Mesendoderm (in vitro differentiated cells): Measurements from ENCODE around the gene FAM229A.

ENCODE experiments used
- DNase-seq: peaks from one replicate; pipeline ENCODE4 v3.0.0; 2013
- H2AK5ac ChIP-seq: 2 replicates; pipeline ENCODE4 v1.6.1; 2013; ENCODE audit warnings: low read length, inconsistent platforms
- H2BK120ac ChIP-seq: 2 replicates; pipeline ENCODE4 v1.6.1; 2013; ENCODE audit warnings: low read depth, mild to moderate bottlenecking, low read length, moderate library complexity, mixed read lengths
- H2BK15ac ChIP-seq: replicated peaks from 2 replicates; pipeline ENCODE4 v1.6.1; 2013; ENCODE audit warnings: low read depth, mild to moderate bottlenecking, moderate library complexity
- H2BK5ac ChIP-seq: 2 replicates; pipeline ENCODE4 v1.6.1; 2013; ENCODE audit warnings: low read length, inconsistent platforms
- H3K18ac ChIP-seq: 2 replicates; pipeline ENCODE4 v1.6.1; 2013; ENCODE audit warnings: mild to moderate bottlenecking, low read length, mixed read lengths
- H3K23ac ChIP-seq: one replicate; pipeline ENCODE4 v1.6.1; 2013; ENCODE audit warnings: low read length
- H3K27ac ChIP-seq: 2 replicates; pipeline ENCODE4 v1.5.1; 2013; ENCODE audit warnings: low read depth, mild to moderate bottlenecking, inconsistent platforms, low read length, moderate library complexity
- H3K27me3 ChIP-seq: 2 replicates; pipeline ENCODE4 v1.6.1; 2013; ENCODE audit warnings: low read length, control low read depth, mild to moderate bottlenecking, inconsistent platforms; ENCODE audit not compliant: insufficient read depth, poor library complexity
- H3K36me3 ChIP-seq: 2 replicates; pipeline ENCODE4 v1.6.1; 2013; ENCODE audit warnings: low read length, inconsistent platforms; ENCODE audit not compliant: control insufficient read depth, insufficient read depth
- H3K4ac ChIP-seq: one replicate; pipeline ENCODE4 v1.6.1; 2013; ENCODE audit warnings: low read depth, mild to moderate bottlenecking, low read length, moderate library complexity
- H3K4me1 ChIP-seq: 2 replicates; pipeline ENCODE4 v1.6.1; 2013; ENCODE audit warnings: low read depth, low read length, inconsistent platforms; ENCODE audit not compliant: control insufficient read depth
- H3K4me2 ChIP-seq: 2 replicates; pipeline ENCODE4 v1.6.1; 2013; ENCODE audit warnings: low read length
- H3K4me3 ChIP-seq: 2 replicates; pipeline ENCODE4 v1.5.1; 2013; ENCODE audit warnings: mild to moderate bottlenecking, low read length
- H3K56ac ChIP-seq: one replicate; pipeline ENCODE4 v1.6.1; 2013; ENCODE audit warnings: low read length
- H3K79me1 ChIP-seq: 2 replicates; pipeline ENCODE4 v1.6.1; 2013; ENCODE audit warnings: low read length, inconsistent platforms
- H3K79me2 ChIP-seq: 2 replicates; pipeline ENCODE4 v1.6.1; 2013; ENCODE audit warnings: mild to moderate bottlenecking, low read length; ENCODE audit not compliant: control insufficient read depth, insufficient read depth
- H3K9ac ChIP-seq: 2 replicates; pipeline ENCODE4 v1.6.1; 2013; ENCODE audit warnings: low read length, inconsistent platforms
- H4K5ac ChIP-seq: one replicate; pipeline ENCODE4 v1.6.1; 2013; ENCODE audit warnings: low read length
- H4K8ac ChIP-seq: one replicate; pipeline ENCODE4 v1.6.1; 2013; ENCODE audit warnings: low read depth, mild to moderate bottlenecking, control low read depth, low read length, moderate library complexity
- whole genome bisulfite sequencing: extraction: QIAGEN DNeasy Blood & Tissue Kit; methylation state at CpG from one replicate; pipeline ENCODE4 v1.1.7; 2013; ENCODE audit warnings: low lambda C conversion rate, missing lambda C conversion rate; ENCODE audit not compliant: insufficient coverage; ENCODE audit errors: extremely low coverage; 5-methylcytosine and 5-hydroxymethylcytosine counted together

The FAM229A gene

DNA sequence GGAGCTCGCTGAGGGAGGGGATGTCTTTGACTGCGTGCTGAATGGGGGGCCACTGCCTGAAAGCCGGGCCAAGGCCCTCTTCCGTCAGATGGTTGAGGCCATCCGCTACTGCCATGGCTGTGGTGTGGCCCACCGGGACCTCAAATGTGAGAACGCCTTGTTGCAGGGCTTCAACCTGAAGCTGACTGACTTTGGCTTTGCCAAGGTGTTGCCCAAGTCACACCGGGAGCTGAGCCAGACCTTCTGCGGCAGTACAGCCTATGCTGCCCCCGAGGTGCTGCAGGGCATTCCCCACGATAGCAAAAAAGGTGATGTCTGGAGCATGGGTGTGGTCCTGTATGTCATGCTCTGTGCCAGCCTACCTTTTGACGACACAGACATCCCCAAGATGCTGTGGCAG is 1.4 kb upstream of the FAM229A start:
- H3K4ac ChIP-seq, result no peak overlapping the region
- DNase-seq, result no peak
- H3K4me3 ChIP-seq, result no peak overlapping the region
- no peaks in the 10 kb centered on the region for H3K27me3 ChIP-seq
- H4K5ac ChIP-seq, result no peak overlapping the region
- no peaks in the 10 kb centered on the region for H3K79me1 ChIP-seq
- no peak overlapping the region for H2BK15ac ChIP-seq
- H2BK120ac ChIP-seq, result no peak overlapping the region
- H3K23ac ChIP-seq, result no peak overlapping the region
- H2BK5ac ChIP-seq, result no peak overlapping the region
- H3K9ac ChIP-seq, result no peak overlapping the region
- no peak overlapping the region for H3K27ac ChIP-seq
- WGBS, result no CpG with 5 or more reads among the region's 12 CpGs
- no peak overlapping the region for H4K8ac ChIP-seq
- no peak overlapping the region for H2AK5ac ChIP-seq
- no peak overlapping the region for H3K18ac ChIP-seq
- no peaks in the 10 kb centered on the region for H3K79me2 ChIP-seq
- no peak overlapping the region for H3K4me2 ChIP-seq
- H3K36me3 ChIP-seq, result peaks cover 23% of the 10 kb centered on the region
- peaks cover 1% of the 10 kb centered on the region for H3K4me1 ChIP-seq
- H3K56ac ChIP-seq, result no peak overlapping the region

DNA sequence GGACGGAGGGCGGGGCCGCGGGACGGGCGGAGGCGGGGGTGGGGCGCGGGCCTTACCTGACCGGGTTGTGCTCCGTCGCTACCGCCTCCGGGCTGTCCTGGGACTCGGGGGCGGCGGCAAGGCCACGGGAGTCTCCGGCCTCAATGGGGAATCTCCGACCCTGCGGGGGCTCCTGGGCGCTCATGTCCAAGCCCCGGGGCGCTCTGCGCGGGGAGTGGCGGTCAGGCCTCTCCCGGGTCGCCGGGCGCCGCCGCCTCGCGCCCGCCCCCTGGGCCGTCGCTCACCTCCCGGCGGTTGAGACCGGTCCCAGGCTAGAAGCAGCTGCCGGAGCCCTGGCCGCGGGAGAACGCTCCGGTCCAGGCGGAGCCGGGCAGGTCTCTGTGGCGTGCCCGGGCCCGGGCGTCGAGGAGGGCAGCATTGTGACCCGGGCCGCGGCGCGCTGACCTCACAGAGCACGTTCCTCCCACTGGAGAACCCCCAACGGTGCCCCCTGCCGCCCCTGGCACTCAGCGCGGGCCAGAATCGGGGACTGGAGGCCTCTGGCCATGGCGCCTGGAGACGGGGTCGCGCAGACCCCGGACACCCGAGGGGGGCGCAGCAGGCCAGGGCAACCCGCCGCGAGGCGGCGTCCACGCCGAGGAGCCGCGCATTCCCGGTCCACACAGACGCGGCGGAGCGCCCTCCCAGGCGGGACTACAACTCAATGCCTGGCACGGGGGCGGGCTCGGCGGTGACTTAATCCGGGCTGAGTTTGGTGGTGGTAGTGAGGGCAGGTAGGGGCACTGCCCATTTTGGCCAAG is 411 bp downstream of the FAM229A start:
- H3K4me1 ChIP-seq, result peaks cover 1% of the 10 kb centered on the region
- H2BK15ac ChIP-seq, result no peak overlapping the region

DNA sequence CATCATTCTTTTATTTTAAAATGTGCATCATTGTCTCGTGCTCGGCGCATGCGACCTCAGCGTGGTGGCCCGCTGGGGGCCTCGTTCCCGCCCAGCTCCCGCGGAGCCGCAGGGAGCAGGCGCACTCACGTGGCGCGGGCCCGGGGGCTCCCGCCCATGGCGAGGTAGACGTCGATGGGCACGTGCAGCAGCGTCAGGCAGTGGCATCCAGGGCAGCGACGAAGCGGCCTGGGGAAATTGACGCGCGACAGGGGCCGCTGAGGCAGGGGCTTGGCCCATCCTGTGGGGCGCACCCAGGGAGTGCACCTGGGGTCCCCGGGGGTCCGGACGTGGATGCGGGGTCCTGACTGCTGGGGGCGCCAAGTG is 994 bp downstream of the FAM229A start:
- no peak overlapping the region for H4K5ac ChIP-seq
- DNase-seq, result peak; percentile 20
- no peaks in the 10 kb centered on the region for H3K79me2 ChIP-seq
- H3K4me1 ChIP-seq, result peaks cover 1% of the 10 kb centered on the region
- peaks cover 10% of the 10 kb centered on the region for H3K36me3 ChIP-seq
- H2BK15ac ChIP-seq, result no peak overlapping the region
- H3K18ac ChIP-seq, result no peak overlapping the region
- no peak overlapping the region for H3K4me3 ChIP-seq
- H2AK5ac ChIP-seq, result no peak overlapping the region
- peak overlapping the region; percentile 24 for H3K23ac ChIP-seq
- no peak overlapping the region for H3K4ac ChIP-seq
- H3K4me2 ChIP-seq, result no peak overlapping the region
- no peak overlapping the region for H3K9ac ChIP-seq
- H3K56ac ChIP-seq, result peak overlapping the region; percentile 70
- H4K8ac ChIP-seq, result no peak overlapping the region
- H2BK120ac ChIP-seq, result no peak overlapping the region
- H3K27ac ChIP-seq, result no peak overlapping the region
- H2BK5ac ChIP-seq, result no peak overlapping the region
- H3K79me1 ChIP-seq, result no peaks in the 10 kb centered on the region
- no CpG with 5 or more reads among the region's 35 CpGs for WGBS
- no peaks in the 10 kb centered on the region for H3K27me3 ChIP-seq

More for the DNA sequence above, 411 bp downstream of the FAM229A start:
- Histone ChIP-seq H3K27me3 (no peaks in the 10 kb centered on the region), H3K79me2 (no peaks in the 10 kb centered on the region), H3K4me2 (peak overlapping the region; percentile 7), H3K56ac (peak overlapping the region; percentile 70), H3K79me1 (no peaks in the 10 kb centered on the region), H3K23ac (no peak overlapping the region), H3K36me3 (peaks cover 15% of the 10 kb centered on the region), H3K4ac (no peak overlapping the region), H4K8ac (no peak overlapping the region), H3K18ac (no peak overlapping the region), H4K5ac (no peak overlapping the region), H3K9ac (peak overlapping the region; percentile 68), H2AK5ac (no peak overlapping the region), H2BK5ac (no peak overlapping the region), H3K27ac (no peak overlapping the region), H2BK120ac (no peak overlapping the region), H3K4me3 (no peak overlapping the region)
- WGBS, result no CpG with 5 or more reads among the region's 91 CpGs
- DNase-seq, result peak; percentile 57

DNA sequence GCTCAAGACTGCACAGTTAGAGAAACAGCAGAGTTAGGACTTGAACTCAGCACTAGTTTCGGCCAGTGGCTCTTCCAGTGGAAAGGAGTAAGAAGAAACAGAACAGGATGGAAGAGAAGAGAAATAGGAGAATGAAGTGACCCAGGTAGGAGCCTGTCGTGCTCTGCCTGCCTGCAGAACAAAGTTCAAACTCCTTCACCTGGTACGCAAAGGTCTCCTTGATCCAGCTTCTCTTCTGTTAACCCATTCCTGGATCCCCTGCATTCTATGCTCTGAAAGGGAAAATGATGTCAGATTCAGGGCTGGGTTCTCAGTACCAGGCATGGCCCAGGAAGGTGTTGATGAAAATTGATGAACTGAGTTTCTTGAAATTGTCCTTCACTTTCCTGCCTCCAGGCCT is 3.9 kb downstream of the FAM229A start:
- H3K79me2 ChIP-seq, result no peaks in the 10 kb centered on the region
- H3K23ac ChIP-seq, result no peak overlapping the region
- no peak for DNase-seq
- no peak overlapping the region for H3K4ac ChIP-seq
- no peaks in the 10 kb centered on the region for H3K79me1 ChIP-seq
- WGBS, result no CpG with 5 or more reads among the region's 3 CpGs
- no peak overlapping the region for H2BK15ac ChIP-seq
- H3K18ac ChIP-seq, result no peak overlapping the region
- H3K56ac ChIP-seq, result no peak overlapping the region
- H4K8ac ChIP-seq, result no peak overlapping the region
- no peak overlapping the region for H3K27ac ChIP-seq
- H3K36me3 ChIP-seq, result no peaks in the 10 kb centered on the region
- no peak overlapping the region for H4K5ac ChIP-seq
- no peak overlapping the region for H2BK5ac ChIP-seq
- no peak overlapping the region for H3K4me2 ChIP-seq
- no peak overlapping the region for H2AK5ac ChIP-seq
- no peak overlapping the region for H3K4me3 ChIP-seq
- H3K4me1 ChIP-seq, result peaks cover 1% of the 10 kb centered on the region
- H2BK120ac ChIP-seq, result no peak overlapping the region
- no peaks in the 10 kb centered on the region for H3K27me3 ChIP-seq
- H3K9ac ChIP-seq, result no peak overlapping the region

DNA sequence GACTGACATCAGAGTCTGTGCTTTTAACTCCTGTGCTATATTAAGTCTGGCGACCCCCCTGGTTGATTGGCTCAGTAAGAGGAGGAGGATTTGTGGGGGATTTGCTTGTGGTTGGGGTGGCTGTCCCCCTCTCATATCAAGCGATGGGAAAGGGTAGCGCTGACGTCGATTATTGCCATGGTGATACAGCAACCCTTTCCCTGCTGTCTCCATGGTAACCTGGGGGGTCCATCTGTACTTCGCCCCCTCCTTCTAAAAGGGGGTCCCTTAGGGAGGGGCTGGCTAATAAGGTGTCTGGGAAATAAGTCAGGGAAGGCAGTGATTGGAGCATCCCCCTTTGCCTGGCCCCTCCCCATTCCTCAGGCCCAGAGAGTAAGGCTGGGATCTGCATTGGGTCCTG is 4.7 kb downstream of the FAM229A start:
- Histone ChIP-seq H3K23ac (no peak overlapping the region), H3K9ac (no peak overlapping the region), H4K8ac (no peak overlapping the region), H2BK120ac (no peak overlapping the region), H3K4ac (no peak overlapping the region), H3K56ac (no peak overlapping the region), H3K18ac (no peak overlapping the region), H3K4me2 (no peak overlapping the region), H3K27ac (no peak overlapping the region), H3K36me3 (no peaks in the 10 kb centered on the region), H2BK5ac (no peak overlapping the region), H2AK5ac (no peak overlapping the region), H3K27me3 (no peaks in the 10 kb centered on the region), H3K4me3 (no peak overlapping the region), H2BK15ac (no peak overlapping the region), H3K79me1 (no peaks in the 10 kb centered on the region), H3K4me1 (peaks cover 1% of the 10 kb centered on the region), H3K79me2 (no peaks in the 10 kb centered on the region), H4K5ac (no peak overlapping the region)
- WGBS, result no CpG with 5 or more reads among the region's 6 CpGs
- no peak for DNase-seq

DNA sequence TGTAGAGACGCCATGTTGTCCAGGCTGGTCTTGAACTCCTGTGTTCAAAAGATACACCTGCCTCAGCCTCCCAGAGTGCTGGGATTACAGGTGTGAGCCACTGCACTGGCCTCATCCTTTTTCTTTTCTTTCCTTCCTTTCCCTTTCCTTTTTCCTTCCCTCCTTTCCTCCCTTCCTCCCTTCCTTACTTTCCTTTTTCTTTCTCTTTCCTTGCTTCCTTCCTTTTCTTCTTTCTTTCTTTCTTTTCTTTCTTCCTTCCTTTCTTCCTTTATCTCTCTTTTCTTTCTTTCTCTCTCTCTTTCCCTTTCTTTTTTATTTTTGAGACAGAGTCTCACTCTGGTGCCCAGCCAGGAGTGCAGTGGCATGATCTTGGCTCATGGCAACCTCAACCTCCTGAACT is 5.8 kb downstream of the FAM229A start:
- Histone ChIP-seq H3K36me3 (no peaks in the 10 kb centered on the region), H3K79me2 (no peaks in the 10 kb centered on the region), H3K23ac (no peak overlapping the region)

More for the DNA sequence above, 5.8 kb downstream of the FAM229A start:
- Histone ChIP-seq H2BK5ac (no peak overlapping the region), H3K56ac (no peak overlapping the region), H4K8ac (no peak overlapping the region), H3K79me1 (no peaks in the 10 kb centered on the region), H2AK5ac (no peak overlapping the region), H3K9ac (no peak overlapping the region), H3K27ac (no peak overlapping the region), H3K27me3 (no peaks in the 10 kb centered on the region), H4K5ac (no peak overlapping the region), H3K4me1 (no peaks in the 10 kb centered on the region), H2BK15ac (no peak overlapping the region), H3K18ac (no peak overlapping the region), H3K4me3 (no peak overlapping the region), H2BK120ac (no peak overlapping the region), H3K4ac (no peak overlapping the region), H3K4me2 (no peak overlapping the region)
- no CpG with 5 or more reads among the region's 1 CpG for WGBS
- no peak for DNase-seq
